NCI-H146 treated with DMSO at 0.1 percent for 48 hours (cell line): Measurements from ENCODE around the gene SMPD4.
A peak's percentile ranks its signal among the peaks of the same experiment; 100 is the strongest.
"Not testable (repeated sequence)": the region's sequence is repeated elsewhere in the genome, so short reads cannot be mapped to it uniquely, and the experiment has no call there.

ENCODE experiments used
- DNase-seq: peaks from one replicate; lab custom pipeline; 2025; ENCODE audit not compliant: unreplicated experiment; lab: John Stamatoyannopoulos, UW

SMPD4 gene

GRCh38 chr2:130181325-130181879, at the start of gene SMPD4:
Gene SMPD4, minus strand, starts transcription at chr2:130181602. Its CDS starts 5,010 bp downstream, at chr2:130176592.
- peak; percentile 96 for DNase-seq

- DNase-seq, result not testable (repeated sequence)
Observed at GRCh38 chr2:130230907-130231306, 49.5 kb upstream of the SMPD4 start.

- DNase-seq, result not testable (repeated sequence)
Observed at GRCh38 chr2:130230376-130230775, 49.0 kb upstream of the SMPD4 start.

- not testable (repeated sequence) for DNase-seq
Observed at GRCh38 chr2:130229161-130229510, 47.7 kb upstream of the SMPD4 start.

- not testable (repeated sequence) for DNase-seq
Observed at GRCh38 chr2:130228467-130229160, 47.2 kb upstream of the SMPD4 start.

GRCh38 chr2:130228005-130228404, 46.6 kb upstream of the SMPD4 start:
- DNase-seq, result not testable (repeated sequence)

- not testable (repeated sequence) for DNase-seq
Observed at GRCh38 chr2:130222523-130222922, 41.1 kb upstream of the SMPD4 start.

GRCh38 chr2:130220505-130220904, 39.1 kb upstream of the SMPD4 start:
- not testable (repeated sequence) for DNase-seq

GRCh38 chr2:130219147-130219546, 37.7 kb upstream of the SMPD4 start:
- DNase-seq, result not testable (repeated sequence)

GRCh38 chr2:130207051-130207450, 25.6 kb upstream of the SMPD4 start:
- DNase-seq, result not testable (repeated sequence)

GRCh38 chr2:130203150-130203549, 21.7 kb upstream of the SMPD4 start:
- not testable (repeated sequence) for DNase-seq

- DNase-seq, result not testable (repeated sequence)
Observed at GRCh38 chr2:130202518-130202917, 21.1 kb upstream of the SMPD4 start.

GRCh38 chr2:130198343-130198742, 16.9 kb upstream of the SMPD4 start, which contains the start of gene TUBA3E:
Gene TUBA3E, minus strand, starts transcription at chr2:130198439. Its CDS starts 79 bp downstream, at chr2:130198360.
- no peak for DNase-seq

- DNase-seq, result not testable (repeated sequence)
Observed at GRCh38 chr2:130196052-130196451, 14.7 kb upstream of the SMPD4 start.

- DNase-seq, result not testable (repeated sequence)
Observed at GRCh38 chr2:130195089-130195635, 13.8 kb upstream of the SMPD4 start.

- not testable (repeated sequence) for DNase-seq
Observed at GRCh38 chr2:130193824-130194223, 12.4 kb upstream of the SMPD4 start.

GRCh38 chr2:130192451-130192850, 11.0 kb upstream of the SMPD4 start:
- DNase-seq, result not testable (repeated sequence)

- DNase-seq, result not testable (repeated sequence)
Observed at GRCh38 chr2:130191319-130191718, 9.9 kb upstream of the SMPD4 start.

- DNase-seq, result no peak
Observed at GRCh38 chr2:130190237-130190636, 8.8 kb upstream of the SMPD4 start.

- DNase-seq, result not testable (repeated sequence)
Observed at GRCh38 chr2:130188958-130189357, 7.6 kb upstream of the SMPD4 start.

- DNase-seq, result not testable (repeated sequence)
Observed at GRCh38 chr2:130187859-130188792, 6.7 kb upstream of the SMPD4 start.
